NCI-H2029 (cell line): ENCODE results near the gene ISCA1.

Source experiments
- DNase-seq: peaks from one replicate; lab custom pipeline; 2025; lab: John Stamatoyannopoulos, UW

The ISCA1 gene

GRCh38 chr9:86222667-86223066 lies 59.7 kb downstream of the ISCA1 start:
- no peak for DNase-seq

GRCh38 chr9:86219606-86220005 lies 62.7 kb downstream of the ISCA1 start:
- no peak for DNase-seq

GRCh38 chr9:86217076-86217755 lies 65.1 kb downstream of the ISCA1 start:
- no peak for DNase-seq
